Hematopoietic multipotent progenitor cell treated with erythropoietin and hydrocortisone succinate and interleukin-3 and kit ligand, for 15 days (in vitro differentiated cells): ENCODE data around the gene NOL11.
A peak's percentile ranks its signal among the peaks of the same experiment; 100 is the strongest.
"Not testable (repeated sequence)": the region's sequence is repeated elsewhere in the genome, so short reads cannot be mapped to it uniquely, and the experiment has no call there.

Source experiments
- DNase-seq: peaks from one replicate; pipeline ENCODE4 v3.0.0-alpha.2; 2015; ENCODE audit warnings: low spot score

The NOL11 gene

GRCh38 chr17:67717624-67718324, at the start of gene NOL11:
NOL11 (plus strand) TSS chr17:67717936; CDS start chr17:67717948, 12 bp downstream.
- peak; percentile 99 for DNase-seq

- no peak for DNase-seq
These were observed 46.2 kb upstream of the NOL11 start for GRCh38 chr17:67671493-67671892.

GRCh38 chr17:67672592-67673335, 45.0 kb upstream of the NOL11 start:
- DNase-seq, result no peak

DNA sequence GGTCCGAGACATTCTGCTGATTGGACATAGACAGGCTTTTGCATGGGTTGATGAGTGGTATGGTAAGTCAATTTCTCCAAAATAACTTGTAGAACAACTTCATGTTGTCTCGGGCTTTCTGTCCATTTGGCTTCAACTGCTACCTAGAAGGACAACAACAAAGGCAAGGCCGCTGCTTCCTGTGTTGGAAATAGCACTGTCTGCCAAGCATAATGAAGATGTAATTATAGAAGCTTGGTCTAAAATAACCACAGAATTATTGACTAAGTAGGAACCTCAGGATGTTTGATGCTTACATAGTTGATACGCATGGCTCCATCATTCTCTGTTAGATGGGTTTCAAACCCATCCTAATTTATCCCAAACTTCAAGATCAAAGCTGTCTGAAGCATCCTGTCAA, 42.3 kb upstream of the NOL11 start:
- DNase-seq, result no peak

- no peak for DNase-seq
These were observed 41.4 kb upstream of the NOL11 start for GRCh38 chr17:67676305-67676704.

DNA sequence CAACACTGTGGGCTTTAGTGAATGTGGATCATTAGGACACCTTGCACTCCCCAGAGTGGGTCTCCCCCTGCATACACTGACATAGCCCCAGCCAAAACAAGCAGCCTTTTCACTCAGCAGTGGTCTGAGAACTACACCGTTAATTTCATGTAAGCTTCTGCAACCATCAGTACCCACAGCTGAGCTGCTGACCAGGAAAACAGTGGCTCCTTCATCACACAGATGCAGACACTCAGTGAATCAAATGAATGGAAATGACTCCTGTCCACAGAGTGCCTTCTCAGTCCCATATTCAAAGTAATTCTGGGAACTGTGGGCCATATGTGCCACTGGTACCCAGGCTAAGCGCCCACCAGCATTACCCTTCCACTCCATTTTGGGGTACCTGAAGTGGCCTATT, 39.3 kb upstream of the NOL11 start:
- DNase-seq, result no peak

- no peak for DNase-seq
These were observed 38.5 kb upstream of the NOL11 start for GRCh38 chr17:67679225-67679624.

DNA sequence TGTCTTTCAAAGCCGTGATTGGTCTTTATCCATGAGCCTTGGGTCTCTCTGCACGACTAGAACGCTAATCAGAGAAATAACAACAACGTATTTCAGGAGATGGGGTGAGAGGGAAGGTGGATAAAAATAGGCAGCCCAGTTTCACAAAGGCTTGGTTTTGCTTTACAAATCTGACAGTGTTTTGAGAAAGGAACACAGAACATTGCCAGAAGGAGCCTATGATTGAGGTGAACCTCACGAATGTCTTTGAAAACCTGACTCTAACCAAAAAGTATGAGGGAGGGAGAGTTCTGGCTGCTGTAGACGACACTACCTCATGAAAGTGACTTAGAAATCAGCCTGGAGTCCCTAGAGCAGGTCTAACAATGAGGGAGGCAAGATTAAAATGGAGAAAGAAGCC, 38.0 kb upstream of the NOL11 start:
- no peak for DNase-seq

DNA sequence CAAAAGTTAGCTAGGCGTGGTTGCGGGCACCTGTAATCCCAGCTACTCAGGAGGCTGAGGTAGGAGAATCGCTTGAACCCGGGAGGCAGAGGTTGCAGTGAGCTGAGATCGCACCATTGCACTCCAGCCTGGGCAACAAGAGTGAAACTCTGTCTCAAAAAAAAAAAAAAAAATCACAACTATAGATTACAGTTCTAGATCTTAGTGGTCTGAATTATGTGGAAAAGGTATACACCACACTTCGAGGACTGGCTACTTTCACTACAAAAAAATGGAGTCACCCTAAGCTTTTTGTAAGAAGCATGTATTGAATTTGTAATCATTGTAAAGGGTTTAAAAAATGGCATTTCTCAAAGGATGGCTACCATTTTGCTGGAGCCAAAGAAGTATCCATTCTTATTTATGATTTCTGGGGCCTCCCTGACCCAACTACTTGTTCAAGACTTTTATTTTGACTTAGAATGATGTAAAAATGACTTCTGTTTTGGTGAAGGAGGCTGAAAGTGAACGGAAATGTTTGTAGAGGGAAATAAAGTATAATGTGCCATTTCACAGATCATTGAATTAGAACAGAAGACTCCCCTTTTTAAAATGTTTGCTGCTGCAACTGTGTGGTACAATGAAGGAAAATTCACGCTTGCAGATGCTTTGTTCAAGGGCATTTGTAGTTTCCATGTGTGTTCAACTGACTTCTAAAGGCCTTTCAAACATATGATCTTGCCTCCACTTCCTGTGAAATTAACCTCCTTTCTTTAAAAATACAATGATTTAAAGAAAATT, 37.1 kb upstream of the NOL11 start:
- DNase-seq, result no peak

DNA sequence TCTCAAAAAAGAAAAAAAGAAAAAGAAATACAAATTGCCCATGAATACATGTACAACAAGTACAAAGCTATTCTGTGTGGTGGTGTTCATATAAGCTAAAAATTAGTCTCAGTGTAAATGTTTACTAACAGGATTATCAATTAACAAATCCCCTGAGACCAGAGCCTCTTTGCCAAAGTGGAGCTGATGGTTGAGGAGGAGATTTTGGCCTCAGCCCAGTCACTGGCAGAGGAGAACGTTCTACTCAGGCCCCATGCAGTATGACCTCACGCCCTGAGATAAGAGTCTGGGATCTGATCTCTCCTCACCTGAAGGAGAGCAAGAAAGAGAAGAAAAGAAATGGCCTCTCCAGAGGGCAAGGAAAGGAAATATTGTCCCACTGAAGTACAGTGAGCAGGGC, 35.5 kb upstream of the NOL11 start:
- no peak for DNase-seq

DNA sequence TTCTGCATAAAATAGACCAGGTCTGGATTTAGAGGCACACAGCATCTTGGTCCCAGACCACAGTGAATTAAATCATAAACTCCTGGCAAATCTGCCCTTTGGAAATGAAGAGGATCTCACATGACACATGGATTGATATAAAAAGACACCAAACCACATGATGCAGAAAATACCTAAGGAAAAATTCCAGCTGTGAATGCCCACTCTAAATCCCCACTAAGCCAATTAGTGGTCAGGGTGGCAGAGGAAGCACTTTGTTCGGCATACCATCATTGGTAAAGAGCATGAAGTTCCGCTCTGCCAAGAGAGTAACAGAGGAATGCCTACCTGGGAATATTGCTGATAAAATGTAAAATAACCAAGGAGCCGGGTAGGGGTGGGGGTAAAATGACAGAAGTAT, 32.4 kb upstream of the NOL11 start:
- no peak for DNase-seq

DNA sequence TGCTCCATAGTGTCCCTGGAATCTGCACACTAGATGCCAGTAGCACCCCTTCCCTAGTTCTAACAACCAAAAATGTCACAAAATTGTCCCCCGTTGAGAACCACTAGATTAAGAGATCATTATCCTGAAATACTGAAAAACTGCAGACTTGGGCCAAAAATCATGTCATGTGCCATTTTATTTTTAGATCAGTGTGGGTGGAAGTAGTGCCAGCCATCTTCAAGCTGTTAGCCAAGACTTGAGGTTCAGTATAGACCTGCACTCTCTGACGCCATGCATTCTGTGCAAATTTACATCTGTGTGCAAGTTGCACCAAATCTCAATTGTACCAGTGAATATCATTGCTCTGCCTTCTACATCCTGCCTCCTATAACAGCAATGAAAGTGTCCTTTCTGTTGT, 31.5 kb upstream of the NOL11 start:
- no peak for DNase-seq

GRCh38 chr17:67687511-67687910, 30.2 kb upstream of the NOL11 start:
- DNase-seq, result no peak

DNA sequence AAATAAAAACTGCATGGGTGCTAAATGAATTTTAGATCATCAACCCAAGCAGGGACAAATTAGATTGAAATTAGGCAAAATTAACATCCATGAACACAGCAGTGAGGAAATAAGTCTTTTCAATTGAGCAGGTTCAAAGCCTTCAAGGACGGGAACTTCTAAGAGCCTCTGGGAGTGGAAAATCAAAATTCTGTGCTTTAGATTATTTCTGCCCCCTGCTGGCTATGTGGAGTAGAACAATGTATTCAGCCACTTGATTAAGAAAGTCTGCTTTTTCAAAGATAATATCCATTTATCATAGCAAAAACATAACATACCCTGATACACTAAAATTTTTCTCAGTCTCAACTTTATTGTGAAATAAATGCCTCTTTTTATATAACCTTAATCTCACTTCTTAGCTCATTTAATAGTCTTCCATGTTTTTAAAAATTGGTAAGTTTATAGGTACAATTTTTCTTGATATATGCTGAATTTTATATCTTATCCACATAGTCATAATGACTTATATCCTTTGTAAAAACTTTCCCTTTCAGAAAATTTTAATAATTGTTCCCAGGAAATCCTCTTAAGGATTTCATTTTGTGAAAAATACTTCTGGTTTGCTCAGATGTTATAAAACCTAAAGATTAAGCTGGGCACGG, 28.1 kb upstream of the NOL11 start:
- DNase-seq, result peak; percentile 67

DNA sequence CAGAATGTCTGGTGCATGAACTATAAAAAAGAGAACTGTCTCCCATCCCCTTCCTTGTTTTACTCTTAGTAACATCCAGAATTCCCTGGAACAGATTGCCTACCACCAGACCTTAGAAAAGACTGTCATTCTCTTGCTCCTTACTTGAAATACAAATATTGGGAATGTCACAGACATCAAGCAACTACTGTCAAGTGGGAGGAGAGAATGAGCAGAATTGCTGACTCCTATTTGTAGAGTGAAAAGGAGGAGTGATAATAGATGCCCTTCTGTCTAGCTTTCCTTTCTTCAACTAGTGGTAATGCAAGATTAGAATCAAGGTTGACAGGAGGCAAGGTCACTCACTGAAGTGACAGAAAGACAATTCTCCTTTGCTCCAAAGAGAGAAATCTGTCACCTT, 23.9 kb upstream of the NOL11 start:
- DNase-seq, result no peak

DNA sequence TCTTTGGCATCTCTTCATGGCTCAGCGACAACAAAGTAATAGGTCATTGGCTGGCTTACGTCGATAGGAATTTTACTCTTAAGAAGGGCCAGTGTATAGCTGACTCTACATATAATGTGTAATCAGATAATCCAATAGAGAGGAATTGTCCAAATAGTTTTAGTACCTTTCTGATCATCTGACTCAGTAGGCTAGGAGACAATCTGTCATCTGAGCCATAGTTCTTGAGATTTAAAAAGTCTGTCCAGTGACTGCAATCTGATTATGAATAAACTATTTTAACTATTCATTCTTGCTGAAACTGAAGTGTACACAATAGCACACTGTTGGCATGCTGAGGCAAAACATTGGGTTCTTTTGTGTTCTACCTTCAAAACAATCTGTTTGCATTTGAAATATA, 21.4 kb upstream of the NOL11 start:
- no peak for DNase-seq

DNA sequence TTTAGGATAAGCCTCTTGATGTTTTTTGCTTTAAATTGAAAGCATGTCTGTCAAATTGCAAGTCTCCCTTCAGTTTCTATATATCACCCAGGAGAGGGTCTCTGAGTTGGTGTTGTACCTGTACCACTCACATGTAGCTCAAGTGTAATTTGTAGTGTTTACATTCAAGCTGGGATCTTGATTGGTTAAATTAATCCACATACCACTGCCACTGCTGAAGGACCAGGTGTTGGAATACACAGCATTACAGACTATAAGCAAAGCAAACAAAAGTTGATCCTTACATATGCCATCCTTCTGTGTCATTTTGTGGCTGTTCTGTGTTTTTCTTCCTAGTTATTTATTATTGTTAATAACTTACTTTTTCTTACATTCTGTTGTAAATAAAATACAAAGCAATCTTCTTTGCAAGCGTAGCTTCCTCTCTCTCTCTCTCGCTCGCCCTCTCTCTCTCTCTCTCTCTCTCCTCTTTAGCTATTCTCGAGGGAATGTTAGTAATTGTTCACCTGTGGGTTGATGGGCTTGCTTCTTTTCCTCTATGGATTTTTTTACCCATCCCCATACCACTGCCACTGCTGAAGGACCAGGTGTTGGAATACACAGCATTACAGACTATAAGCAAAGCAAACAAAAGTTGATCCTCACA, 20.8 kb upstream of the NOL11 start:
- DNase-seq, result no peak

GRCh38 chr17:67700037-67700724, 17.6 kb upstream of the NOL11 start:
- DNase-seq, result no peak

DNA sequence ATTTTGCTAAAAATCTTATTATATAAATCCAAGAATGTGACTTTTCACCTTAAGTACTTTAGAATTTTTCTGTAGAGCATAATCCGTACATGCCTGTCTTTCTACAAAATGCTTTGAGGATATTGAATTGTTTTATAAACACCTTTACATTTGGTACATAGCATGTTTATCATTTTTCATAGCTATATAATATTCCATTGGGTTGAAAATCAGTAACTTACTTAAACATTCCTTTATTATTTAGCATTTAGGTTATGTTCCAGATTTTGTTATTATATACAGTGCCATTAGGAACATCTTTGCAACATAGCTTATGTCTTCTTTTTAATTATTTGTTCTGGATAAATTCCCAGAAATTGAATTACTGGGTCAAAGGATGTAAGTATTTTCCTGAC, 17.0 kb upstream of the NOL11 start:
- DNase-seq, result no peak

- not testable (repeated sequence) for DNase-seq
These were observed 14.9 kb upstream of the NOL11 start for GRCh38 chr17:67702861-67703260.

- DNase-seq, result no peak
These were observed 10.3 kb upstream of the NOL11 start for GRCh38 chr17:67707442-67707841.
